Stimulated activated CD4-positive, alpha-beta T cell treated with anti-CD3 and anti-CD28 coated beads, Interleukin-1b, Interleukin-23, amount 100 ng/mL, for 4 hours (primary cell): Measurements from ENCODE around the gene NOPCHAP1.
"Not testable (repeated sequence)": the region's sequence is repeated elsewhere in the genome, so short reads cannot be mapped to it uniquely, and the experiment has no call there.

ENCODE experiments used
- DNase-seq, 2 donors: peaks; one replicate each; pipeline ENCODE4 v3.0.0-alpha.2; 2020; ENCODE audit warnings: low read depth in 2 of 2

The NOPCHAP1 gene

GRCh38 chr12:104964856-104965205 lies 21.3 kb upstream of the NOPCHAP1 start:
- no peak for DNase-seq

GRCh38 chr12:104966677-104967076 lies 19.4 kb upstream of the NOPCHAP1 start:
- no peak for DNase-seq

- DNase-seq: no peak
Observed at GRCh38 chr12:104969343-104969742, 16.8 kb upstream of the NOPCHAP1 start.

GRCh38 chr12:104971306-104971705 lies 14.8 kb upstream of the NOPCHAP1 start:
- DNase-seq: no peak

GRCh38 chr12:104973250-104973649 lies 12.9 kb upstream of the NOPCHAP1 start:
- no peak for DNase-seq

GRCh38 chr12:104974626-104975290 lies 11.4 kb upstream of the NOPCHAP1 start:
- DNase-seq: no peak

- DNase-seq: no peak
Observed at GRCh38 chr12:104975587-104976343, 10.4 kb upstream of the NOPCHAP1 start.

GRCh38 chr12:104976703-104977102 lies 9.4 kb upstream of the NOPCHAP1 start:
- no peak for DNase-seq

GRCh38 chr12:104977688-104978087 lies 8.4 kb upstream of the NOPCHAP1 start:
- DNase-seq: not testable (repeated sequence)

GRCh38 chr12:104985206-104985605 lies 910 bp upstream of the NOPCHAP1 start:
- no peak for DNase-seq

GRCh38 chr12:104990950-104991349 lies 4.8 kb downstream of the NOPCHAP1 start:
- no peak for DNase-seq

- DNase-seq: no peak
Observed at GRCh38 chr12:104991565-104992128, 5.5 kb downstream of the NOPCHAP1 start.

GRCh38 chr12:104994336-104994735 lies 8.2 kb downstream of the NOPCHAP1 start:
- no peak for DNase-seq

- DNase-seq: no peak
Observed at GRCh38 chr12:104997541-104997940, 11.4 kb downstream of the NOPCHAP1 start.

- DNase-seq: no peak
Observed at GRCh38 chr12:104998423-104999346, 12.6 kb downstream of the NOPCHAP1 start.

GRCh38 chr12:104999347-104999685 lies 13.2 kb downstream of the NOPCHAP1 start:
- no peak for DNase-seq

- no peak for DNase-seq
Observed at GRCh38 chr12:105001476-105001875, 15.4 kb downstream of the NOPCHAP1 start.

- no peak for DNase-seq
Observed at GRCh38 chr12:105013892-105014291, 27.8 kb downstream of the NOPCHAP1 start.

- DNase-seq: no peak
Observed at GRCh38 chr12:105014603-105015002, 28.5 kb downstream of the NOPCHAP1 start.

GRCh38 chr12:105015543-105015942 lies 29.4 kb downstream of the NOPCHAP1 start:
- DNase-seq: no peak

- DNase-seq: no peak
Observed at GRCh38 chr12:105018012-105018411, 31.9 kb downstream of the NOPCHAP1 start.

- no peak for DNase-seq
Observed at GRCh38 chr12:105018776-105019175, 32.7 kb downstream of the NOPCHAP1 start.
